Endodermal cell (in vitro differentiated cells): ENCODE measurements around the gene ANKRD31. TPM values are rescaled to one million over a fixed set of nuclear protein-coding genes. Genes with fewer than 3 reads are reported as not detected.
"Not testable (repeated sequence)": the region's sequence is repeated elsewhere in the genome, so short reads cannot be mapped to it uniquely, and the experiment has no call there.

Source experiments
- DNase-seq: peaks from one replicate; pipeline ENCODE4 v3.0.0-alpha.2; 2017
- H3K27ac ChIP-seq: 2 replicates; pipeline ENCODE4 v1.5.1; 2013; ENCODE audit warnings: mild to moderate bottlenecking, low read depth, low read length, moderate library complexity
- H3K27me3 ChIP-seq: 2 replicates; pipeline ENCODE4 v1.6.1; 2013; ENCODE audit warnings: mild to moderate bottlenecking, low read length, moderate library complexity; ENCODE audit not compliant: insufficient read depth, control insufficient read depth, poor library complexity, severe bottlenecking
- H3K36me3 ChIP-seq: 2 replicates; pipeline ENCODE4 v1.7.0; 2013; ENCODE audit warnings: mild to moderate bottlenecking, low read length, moderate library complexity; ENCODE audit not compliant: control insufficient read depth, insufficient read depth
- H3K4me1 ChIP-seq: one replicate; pipeline ENCODE4 v1.7.0; 2013; ENCODE audit warnings: low read length; ENCODE audit not compliant: control insufficient read depth, insufficient read depth
- H3K4me3 ChIP-seq: 2 replicates; pipeline ENCODE4 v1.5.1; 2013; ENCODE audit warnings: mild to moderate bottlenecking, low read length, moderate library complexity
- H3K9ac ChIP-seq: 2 replicates; pipeline ENCODE4 v1.6.1; 2013; ENCODE audit warnings: mild to moderate bottlenecking, low read length, moderate library complexity; ENCODE audit not compliant: poor library complexity, severe bottlenecking; ENCODE audit errors: extremely low read depth
- H3K9me3 ChIP-seq: 2 replicates; pipeline ENCODE4 v1.6.1; 2013; ENCODE audit warnings: mild to moderate bottlenecking, low read length, moderate library complexity; ENCODE audit not compliant: control insufficient read depth
- H3K27ac Mint-ChIP-seq: 2 replicates; pipeline ENCODE4 v1.8.0; 2020; ENCODE audit warnings: mixed read lengths
- H3K27me3 Mint-ChIP-seq: 2 replicates; pipeline ENCODE4 v1.8.0; 2021; ENCODE audit warnings: mild to moderate bottlenecking, mixed read lengths; ENCODE audit not compliant: insufficient read depth
- H3K36me3 Mint-ChIP-seq: 2 replicates; pipeline ENCODE4 v1.8.0; 2020; ENCODE audit warnings: low read depth, mixed read lengths
- H3K4me1 Mint-ChIP-seq: 2 replicates; pipeline ENCODE4 v1.8.0; 2020; ENCODE audit warnings: mixed read lengths
- H3K4me3 Mint-ChIP-seq: 2 replicates; pipeline ENCODE4 v1.8.0; 2020; ENCODE audit warnings: mild to moderate bottlenecking, moderate library complexity, mixed read lengths
- H3K9me3 Mint-ChIP-seq: 2 replicates; pipeline ENCODE4 v1.8.0; 2020; ENCODE audit warnings: mild to moderate bottlenecking, mixed read lengths
- CTCF ChIP-seq: fragments of 200-600 bp; sonication (generic); conservative IDR thresholded peaks from 2 replicates; pipeline ENCODE4 v1.5.0; 2021; ENCODE audit warnings: antibody characterized with exemption, mild to moderate bottlenecking
- WGBS, 2 experiments: methylation state at CpG; one replicate each; pipeline versions ENCODE4 v1.1.5 to v1.1.7; 2013; ENCODE audit warnings: missing lambda C conversion rate in 2 of 2, mixed read lengths in 1 of 2; ENCODE audit not compliant: insufficient coverage in 1 of 2, insufficient read length in 1 of 2; 5-methylcytosine and 5-hydroxymethylcytosine counted together
- total RNA-seq, 2 donors: library from RNA; stranded (reverse); fragmentation: NEBNext Ultra II Directional in 1 of 2; extraction: Animal tissue kit (Norgen Biotek cat#: 25700) in 1 of 2; gene quantifications; 2 replicates in 1 of 2; 3 replicates in 1 of 2; pipeline ENCODE4 v1.2.1, GENCODE V29; 2021

The ANKRD31 gene
- total RNA-seq, 2 donors from 2014 or later, result 0.13 to 0.29 TPM

GRCh38 chr5:75169516-75169915 lies 67.2 kb downstream of the ANKRD31 start:
- no peak overlapping the region for H3K27ac ChIP-seq
- no peaks in the 10 kb centered on the region for H3K9me3 ChIP-seq
- Mint-ChIP-seq H3K27me3 (no peaks in the 10 kb centered on the region), H3K36me3 (peaks cover 2% of the 10 kb centered on the region), H3K9me3 (peaks cover 14% of the 10 kb centered on the region), H3K27ac (no peak overlapping the region), H3K4me3 (no peak overlapping the region), H3K4me1 (peaks cover 6% of the 10 kb centered on the region)
- TF ChIP-seq CTCF, result no peak
- WGBS, 2 experiments, result 81% methylated on average over 2 of the region's 2 CpGs; no CpG with 5 or more reads in 1 of the 2 experiments
- H3K4me3 ChIP-seq, result no peak overlapping the region
- no peaks in the 10 kb centered on the region for H3K36me3 ChIP-seq
- H3K9ac ChIP-seq, result no peak overlapping the region
- no peaks in the 10 kb centered on the region for H3K4me1 ChIP-seq
- no peak for DNase-seq
- no peaks in the 10 kb centered on the region for H3K27me3 ChIP-seq

GRCh38 chr5:75168026-75168735 lies 68.5 kb downstream of the ANKRD31 start:
- peaks cover 6% of the 10 kb centered on the region for H3K4me1 Mint-ChIP-seq
- no peak for DNase-seq
- Histone ChIP-seq H3K27ac (no peak overlapping the region), H3K27me3 (no peaks in the 10 kb centered on the region), H3K4me1 (no peaks in the 10 kb centered on the region), H3K36me3 (no peaks in the 10 kb centered on the region), H3K9me3 (peaks cover 7% of the 10 kb centered on the region), H3K9ac (no peak overlapping the region), H3K4me3 (no peak overlapping the region)
- no peaks in the 10 kb centered on the region for H3K36me3 Mint-ChIP-seq
- H3K9me3 Mint-ChIP-seq, result peaks cover 5% of the 10 kb centered on the region
- TF ChIP-seq CTCF, result no peak
- H3K27me3 Mint-ChIP-seq, result no peaks in the 10 kb centered on the region
- no peak overlapping the region for H3K4me3 Mint-ChIP-seq
- H3K27ac Mint-ChIP-seq, result no peak overlapping the region
- WGBS, 2 experiments, result 75 to 89% methylated on average over 1 of the region's 2 CpGs

DNA sequence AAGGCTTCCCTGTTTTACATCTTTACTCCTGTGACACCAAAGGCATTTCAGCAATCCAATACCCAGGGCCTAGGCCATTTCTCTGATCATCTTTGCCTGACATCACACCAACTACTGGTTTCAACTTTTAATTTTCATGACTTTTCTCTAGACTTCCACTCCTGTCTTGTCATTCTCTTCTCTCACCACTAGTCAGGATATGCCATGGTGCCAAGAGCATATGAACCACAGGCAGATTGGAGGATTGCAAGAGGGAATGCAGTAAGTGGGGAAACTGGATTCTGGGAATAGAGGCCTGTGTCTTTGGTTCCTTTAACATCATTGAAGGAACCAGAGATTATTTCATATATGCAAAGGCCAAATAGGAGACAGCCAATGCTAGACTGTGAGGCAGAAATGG lies 69.3 kb downstream of the ANKRD31 start:
- Histone ChIP-seq H3K9ac (no peak overlapping the region), H3K4me1 (no peaks in the 10 kb centered on the region), H3K36me3 (no peaks in the 10 kb centered on the region), H3K4me3 (no peak overlapping the region), H3K9me3 (peaks cover 16% of the 10 kb centered on the region), H3K27ac (no peak overlapping the region), H3K27me3 (no peaks in the 10 kb centered on the region)
- TF ChIP-seq CTCF, result peak; percentile 72
- Mint-ChIP-seq H3K36me3 (no peaks in the 10 kb centered on the region), H3K9me3 (peaks cover 9% of the 10 kb centered on the region), H3K4me3 (no peak overlapping the region), H3K27ac (no peak overlapping the region), H3K27me3 (no peaks in the 10 kb centered on the region), H3K4me1 (peaks cover 6% of the 10 kb centered on the region)
- no peak for DNase-seq

DNA sequence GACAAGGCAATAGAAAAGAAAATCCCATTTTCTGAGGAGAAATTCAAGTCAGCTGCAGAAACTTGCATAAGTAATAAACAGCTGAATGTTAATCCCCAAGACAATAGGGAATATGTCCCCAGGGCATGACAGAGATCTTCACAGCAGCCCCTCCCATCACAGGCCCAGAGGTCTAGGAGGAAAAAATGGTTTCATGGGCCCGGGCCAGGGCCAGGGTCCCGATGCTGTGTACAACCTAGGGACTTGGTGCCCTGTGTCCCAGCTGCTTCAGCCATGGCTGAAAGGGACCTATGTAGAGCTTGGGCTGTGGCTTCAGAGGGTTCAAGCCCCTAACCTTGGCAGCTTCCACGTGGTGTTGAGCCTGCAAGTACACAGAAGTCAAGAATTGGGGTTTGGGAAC lies 75.2 kb downstream of the ANKRD31 start:
- not testable (repeated sequence) for H3K27ac ChIP-seq, H3K4me3 Mint-ChIP-seq, DNase-seq, H3K4me1 Mint-ChIP-seq, H3K27ac Mint-ChIP-seq, H3K9ac ChIP-seq, H3K36me3 ChIP-seq, H3K4me1 ChIP-seq, H3K4me3 ChIP-seq
- WGBS, 2 experiments, result 94 to 100% methylated on average over 3 of the region's 3 CpGs
- Histone ChIP-seq H3K27me3 (peaks cover 14% of the 10 kb centered on the region), H3K9me3 (peaks cover 58% of the 10 kb centered on the region)
- H3K36me3 Mint-ChIP-seq, result peaks cover 12% of the 10 kb centered on the region
- H3K9me3 Mint-ChIP-seq, result peaks cover 38% of the 10 kb centered on the region
- peaks cover 13% of the 10 kb centered on the region for H3K27me3 Mint-ChIP-seq
